Esophagus muscularis mucosa (tissue), 4 donors: ENCODE results near the gene DCTPP1. TPM values are rescaled to one million over a fixed set of nuclear protein-coding genes. Genes with fewer than 3 reads are reported as not detected.
A peak's percentile ranks its signal among the peaks of the same experiment; 100 is the strongest.
"Not testable (repeated sequence)": the region's sequence is repeated elsewhere in the genome, so short reads cannot be mapped to it uniquely, and the experiment has no call there.

Source experiments
- DNase-seq: peaks from one replicate; pipeline ENCODE4 v3.0.0-alpha.2; 2017; ENCODE audit errors: extremely low spot score
- H3K27ac ChIP-seq, 4 donors: fragments of 200-600 bp; sonication (generic); replicated peaks in 1 of 4; 1 replicate in 3 of 4; 2 replicates in 1 of 4; pipeline ENCODE4 v1.5.1; 2016 to 2019; ENCODE audit warnings: mild to moderate bottlenecking in 1 of 4
- H3K27me3 ChIP-seq, 4 donors: fragments of 200-600 bp; sonication (generic); one replicate each; pipeline versions ENCODE4 v1.5.1 to v1.6.0; 2016 to 2019
- H3K36me3 ChIP-seq, 4 donors: fragments of 200-600 bp; sonication (generic); one replicate each; pipeline ENCODE4 v1.5.1; 2016 to 2019
- H3K4me1 ChIP-seq, 4 donors: fragments of 200-600 bp; sonication (generic); one replicate each; pipeline ENCODE4 v1.5.1; 2016 to 2019
- H3K4me3 ChIP-seq, 4 donors: fragments of 200-600 bp; sonication (generic); 1 replicate in 2 of 4; 2 replicates in 2 of 4; pipeline ENCODE4 v1.5.1; 2016 to 2019; ENCODE audit warnings: mild to moderate bottlenecking in 4 of 4, moderate library complexity in 1 of 4
- H3K9me3 ChIP-seq, 4 donors: fragments of 200-600 bp; sonication (generic); 1 replicate in 3 of 4; 2 replicates in 1 of 4; pipeline ENCODE4 v1.5.1; 2016 to 2019
- CTCF ChIP-seq, 3 experiments: fragments of 200-600 bp in 2 of 3; fragments of 450-650 bp in 1 of 3; sonication (generic) in 2 of 3; IDR thresholded peaks; one replicate each; pipeline ENCODE4 v1.5.1; 2017 to 2019; ENCODE audit warnings: antibody characterized with exemption in 3 of 3, mild to moderate bottlenecking in 2 of 3, moderate library complexity in 1 of 3
- EP300 ChIP-seq: sonication (generic); formaldehyde crosslinking; IDR thresholded peaks from one replicate; pipeline ENCODE4 v1.6.1; 2017; ENCODE audit warnings: antibody characterized with exemption
- POLR2A ChIP-seq: fragments of 450-650 bp; IDR thresholded peaks from one replicate; pipeline ENCODE4 v1.6.1; 2017; ENCODE audit warnings: antibody characterized with exemption, moderate library complexity, mild to moderate bottlenecking, low read depth
- POLR2AphosphoS5 ChIP-seq, 2 donors: sonication (generic); formaldehyde crosslinking; IDR thresholded peaks; one replicate each; pipeline ENCODE4 v1.6.1; 2017; ENCODE audit warnings: antibody characterized with exemption in 2 of 2
- WGBS: methylation state at CpG from one replicate; pipeline ENCODE4 v1.1.5; 2018; 5-methylcytosine and 5-hydroxymethylcytosine counted together
- intact Hi-C: fragments of 100-400 bp; cut with DNase I; formaldehyde crosslinking; loops from one replicate; pipeline ENCODE4 v1.15.1; 2023
- total RNA-seq, 4 donors: library from RNA; depleted of rRNA; stranded (reverse); fragments of >200 nt; gene quantifications; one replicate each; pipeline versions ENCODE4 v1.1.0 to v1.2.1, GENCODE V29; 2016

DCTPP1 gene
- 10 to 100 TPM; 11.1 to 21.7 (median 14.1) TPM for total RNA-seq

- Histone ChIP-seq H3K9me3 (no peaks in the 10 kb centered on the region), H3K27me3 (no peaks in the 10 kb centered on the region), H3K4me3 (peak within 1 kb of the TSS; percentile 67 to 70 (median 68)), H3K36me3 (peaks cover 0 to 16% (median 6%) of the 10 kb centered on the region in 4 donors), H3K27ac (peak within 1 kb of the TSS; percentile 75 to 88 (median 80)), H3K4me1 (peaks cover 16 to 23% (median 19%) of the 10 kb centered on the region in 4 donors)
- intact Hi-C loops, result loop anchor here (5.0 to 10.0 kb wide), 2 partner anchors 92 to 265 kb away; partner anchors contain the start of gene SRCAP
- peak; percentile 98 for DNase-seq
- WGBS, result 2% methylated on average over 41 of the region's 49 CpGs
- TF ChIP-seq POLR2AphosphoS5 (IDR thresholded peaks at IDR 0.05) (peak; percentile 74 to 86), CTCF (IDR thresholded peaks at IDR 0.05) (peak; percentile 68 to 90 (median 77)), POLR2A (no peak), EP300 (no peak)
These were observed at the start of gene DCTPP1 for GRCh38 chr16:30429678-30430427. TSS of gene DCTPP1 (minus strand) at chr16:30430030. CDS start at chr16:30429980, 50 bp downstream.

GRCh38 chr16:30478766-30479478, 49.1 kb upstream of the DCTPP1 start:
- no peak overlapping the region for H3K4me3 ChIP-seq
- no peak for DNase-seq
- intact Hi-C loops, result no loop called here
- H3K27ac ChIP-seq, result no peak overlapping the region
- H3K36me3 ChIP-seq, result no peaks in the 10 kb centered on the region
- 85% methylated on average over 12 of the region's 12 CpGs for WGBS
- H3K27me3 ChIP-seq, result peaks cover 0 to 28% (median 5%) of the 10 kb centered on the region in 4 donors
- TF ChIP-seq POLR2A (no peak), POLR2AphosphoS5 (IDR thresholded peaks at IDR 0.05) (no peak), EP300 (no peak), CTCF (IDR thresholded peaks at IDR 0.05) (no peak)
- H3K9me3 ChIP-seq, result no peaks in the 10 kb centered on the region
- H3K4me1 ChIP-seq, result peaks cover 0 to 2% (median 0%) of the 10 kb centered on the region in 4 donors

- H3K27ac ChIP-seq, H3K4me1 ChIP-seq: not testable (repeated sequence)
- 76% methylated on average over 3 of the region's 3 CpGs for WGBS
These were observed 47.9 kb upstream of the DCTPP1 start for GRCh38 chr16:30477773-30478172.

GRCh38 chr16:30476991-30477390, 47.2 kb upstream of the DCTPP1 start:
- intact Hi-C loops, result no loop called here
- WGBS, result 76% methylated on average over 3 of the region's 3 CpGs
- no peak for DNase-seq
- no peak overlapping the region for H3K4me3 ChIP-seq
- H3K27ac ChIP-seq, result no peak overlapping the region
- peaks cover 0 to 3% (median 0%) of the 10 kb centered on the region in 4 donors for H3K4me1 ChIP-seq
- H3K9me3 ChIP-seq, result no peaks in the 10 kb centered on the region
- peaks cover 0 to 47% (median 10%) of the 10 kb centered on the region in 4 donors for H3K27me3 ChIP-seq
- no peaks in the 10 kb centered on the region for H3K36me3 ChIP-seq
- no peak for TF ChIP-seq EP300
- no peak for TF ChIP-seq POLR2A
- no peak for TF ChIP-seq CTCF (IDR thresholded peaks at IDR 0.05)

More at GRCh38 chr16:30477773-30478172, 47.9 kb upstream of the DCTPP1 start:
- DNase-seq, H3K9me3 ChIP-seq, intact Hi-C loops, H3K4me3 ChIP-seq, H3K36me3 ChIP-seq: not testable (repeated sequence)
- peaks cover 0 to 40% (median 10%) of the 10 kb centered on the region in 4 donors for H3K27me3 ChIP-seq

- intact Hi-C loops, result no loop called here
- DNase-seq, result no peak
- no peak for TF ChIP-seq CTCF (IDR thresholded peaks at IDR 0.05)
- TF ChIP-seq POLR2AphosphoS5 (IDR thresholded peaks at IDR 0.05), result no peak
- TF ChIP-seq EP300, result no peak
- no peak for TF ChIP-seq POLR2A
- Histone ChIP-seq H3K27me3 (peaks cover 0 to 47% (median 10%) of the 10 kb centered on the region in 4 donors), H3K4me3 (no peak overlapping the region), H3K27ac (no peak overlapping the region), H3K36me3 (no peaks in the 10 kb centered on the region), H3K9me3 (no peaks in the 10 kb centered on the region), H3K4me1 (peaks cover 0 to 3% (median 0%) of the 10 kb centered on the region in 4 donors)
- 88% methylated on average over 7 of the region's 7 CpGs for WGBS
These were observed 44.9 kb upstream of the DCTPP1 start for GRCh38 chr16:30474684-30475083.
